ENCODE data around the gene MSMP. TPM values are rescaled to one million over a fixed set of nuclear protein-coding genes. Genes with fewer than 3 reads are reported as not detected.

MSMP gene
- total and polyA plus RNA-seq, 2 experiments from 2014 or later = 0.81 TPM; not detected in 1

- no peak for TF ChIP-seq REST (IDR thresholded peaks at IDR 0.05; ENCODE audit: unreplicated experiment)
- TF ChIP-seq CTCF (conservative IDR thresholded peaks at IDR 0.05; ENCODE audit: low read depth in 2 of 2) = no peak
These were observed 25.8 kb downstream of the MSMP start (continued) for GRCh38 chr9:35728041-35728971.

- H3K9me2 ChIP-seq (ENCODE audit: insufficient read depth) = no peaks in the 10 kb centered on the region
- ATAC-seq = no peak
- H3K79me2 ChIP-seq (replicated peaks; ENCODE audit: insufficient read depth) = peaks cover 43% of the 10 kb centered on the region
- no peaks in the 10 kb centered on the region; the same call in 2 of the 3 replicates for H3K9me3 Mint-ChIP-seq
- no peak for DNase-seq (ENCODE audit: low spot score)
- peaks cover 7% of the 10 kb centered on the region; the same call in 2 of the 3 replicates for H3K4me1 Mint-ChIP-seq
- H3K4me3 ChIP-seq = peak overlapping the region; percentile 26
- H3K4me2 ChIP-seq = peak overlapping the region; percentile 53
- no peaks in the 10 kb centered on the region for H3K27me3 ChIP-seq (ENCODE audit: insufficient read depth)
- peaks cover 30% of the 10 kb centered on the region for H3K36me3 Mint-ChIP-seq (ENCODE audit: low read depth)
- H2AFZ ChIP-seq = no peak overlapping the region
- H3K36me3 ChIP-seq (ENCODE audit: insufficient read depth) = peaks cover 10% of the 10 kb centered on the region
- H4K20me1 ChIP-seq (replicated peaks; ENCODE audit: insufficient read depth) = peaks cover 4% of the 10 kb centered on the region; the same call in 1 of the 2 replicates
- H3K27me3 Mint-ChIP-seq (ENCODE audit: insufficient read depth, low read depth, poor library complexity) = peaks cover 2% of the 10 kb centered on the region
- peaks cover 1% of the 10 kb centered on the region; the same call in 1 of the 2 replicates for H3F3A ChIP-seq (replicated peaks; ENCODE audit: low read depth)
- H3K4me3 Mint-ChIP-seq = no peak overlapping the region
- H3K27ac ChIP-seq (ENCODE audit: low read depth) = peak overlapping the region; percentile 81; the same call in 1 of the 2 replicates
- no peak overlapping the region for H3K27ac Mint-ChIP-seq
- H3K4me1 ChIP-seq (ENCODE audit: insufficient read depth) = peaks cover 41% of the 10 kb centered on the region
- TF ChIP-seq EZH2 (IDR thresholded peaks at IDR 0.05; ENCODE audit: low read depth, unreplicated experiment) (no peak), NANOG (IDR thresholded peaks at IDR 0.05; ENCODE audit: borderline replicate concordance) (no peak), ZNF331 (CRISPR knock-in tag; IDR thresholded peaks at IDR 0.05; ENCODE audit: low read depth) (no peak), CTCF (conservative IDR thresholded peaks at IDR 0.05; ENCODE audit: low read depth in 2 of 2) (no peak), ETS1 (IDR thresholded peaks at IDR 0.05) (no peak), ZNF462 (CRISPR knock-in tag; IDR thresholded peaks at IDR 0.05) (no peak; the same call in 1 of the 2 replicates)
These were observed 26.4 kb downstream of the MSMP start for GRCh38 chr9:35727676-35728040.

All from GM23338 (cell line).